BLaER1 treated with 17β-estradiol and CSF1 and Interleukin-3, amounts not matched to agents 10 nM and 100 nM (cell line): ENCODE results near the gene DOCK8.

Experiments
- H3K27ac ChIP-seq, 11 experiments: shearing (Covaris generic); formaldehyde crosslinking; 2 replicates each; pipeline ENCODE4 v1.8.1; 2022
- H3K27me3 ChIP-seq, 11 experiments: shearing (Covaris generic); formaldehyde crosslinking; 2 replicates each; pipeline ENCODE4 v1.8.1; 2022
- H3K36me3 ChIP-seq, 11 experiments: shearing (Covaris generic); formaldehyde crosslinking; 2 replicates each; pipeline ENCODE4 v1.8.1; 2022
- H3K4me1 ChIP-seq, 10 experiments: shearing (Covaris generic); formaldehyde crosslinking; 2 replicates each; pipeline ENCODE4 v1.8.1; 2022
- H3K4me2 ChIP-seq, 11 experiments: shearing (Covaris generic); formaldehyde crosslinking; 2 replicates each; pipeline ENCODE4 v1.8.1; 2022
- H3K4me3 ChIP-seq, 10 experiments: shearing (Covaris generic); formaldehyde crosslinking; 2 replicates each; pipeline ENCODE4 v1.8.1; 2022
- H3K9ac ChIP-seq, 11 experiments: shearing (Covaris generic); formaldehyde crosslinking; 2 replicates each; pipeline ENCODE4 v1.8.1; 2022
- H3K9me3 ChIP-seq, 11 experiments: shearing (Covaris generic); formaldehyde crosslinking; replicated peaks in 1 of 11; 2 replicates each; pipeline ENCODE4 v1.8.1; 2022
- H4K20me1 ChIP-seq, 11 experiments: shearing (Covaris generic); formaldehyde crosslinking; 2 replicates each; pipeline ENCODE4 v1.8.1; 2022
- Cebpa-rat ChIP-seq, 11 experiments: shearing (Covaris generic); IDR thresholded peaks; 2 replicates each; pipeline ENCODE4 v1.8.1; 2022

The DOCK8 gene

GRCh38 chr9:437066-437465 is 222.4 kb downstream of the DOCK8 start:
- H3K9ac ChIP-seq, result no peak overlapping the region
- H4K20me1 ChIP-seq, result peaks cover 0 to 3% (median 0%) of the 10 kb centered on the region in 11 experiments; a peak in 2 of 22 replicates
- H3K27me3 ChIP-seq, result no peaks in the 10 kb centered on the region
- H3K4me2 ChIP-seq, result no peak overlapping the region
- no peaks in the 10 kb centered on the region for H3K9me3 ChIP-seq
- H3K36me3 ChIP-seq, result peaks cover 7 to 99% (median 77%) of the 10 kb centered on the region in 11 experiments; a peak in 20 of 22 replicates
- no peak for TF ChIP-seq Cebpa-rat (IDR thresholded peaks at IDR 0.05)
- no peak overlapping the region for H3K27ac ChIP-seq
- H3K4me3 ChIP-seq, result no peak overlapping the region
- H3K4me1 ChIP-seq, result no peaks in the 10 kb centered on the region

GRCh38 chr9:437574-438001 is 222.9 kb downstream of the DOCK8 start:
- no peak overlapping the region for H3K27ac ChIP-seq
- peaks cover 7 to 99% (median 77%) of the 10 kb centered on the region in 11 experiments; a peak in 20 of 22 replicates for H3K36me3 ChIP-seq
- H4K20me1 ChIP-seq, result peaks cover 0 to 3% (median 0%) of the 10 kb centered on the region in 11 experiments; a peak in 2 of 22 replicates

GRCh38 chr9:438066-438465 is 223.4 kb downstream of the DOCK8 start:
- H3K4me3 ChIP-seq, result no peak overlapping the region
- no peaks in the 10 kb centered on the region for H3K27me3 ChIP-seq
- H3K9ac ChIP-seq, result no peak overlapping the region
- no peak for TF ChIP-seq Cebpa-rat (IDR thresholded peaks at IDR 0.05)
- H3K4me1 ChIP-seq, result no peaks in the 10 kb centered on the region
- H4K20me1 ChIP-seq, result peaks cover 0 to 3% (median 0%) of the 10 kb centered on the region in 11 experiments; a peak in 2 of 22 replicates
- peaks cover 7 to 99% (median 77%) of the 10 kb centered on the region in 11 experiments; a peak in 20 of 22 replicates for H3K36me3 ChIP-seq
- H3K4me2 ChIP-seq, result no peak overlapping the region
- no peaks in the 10 kb centered on the region for H3K9me3 ChIP-seq
- no peak overlapping the region for H3K27ac ChIP-seq

More at GRCh38 chr9:437574-438001, 222.9 kb downstream of the DOCK8 start:
- TF ChIP-seq Cebpa-rat (IDR thresholded peaks at IDR 0.05), result no peak
- Histone ChIP-seq H3K4me1 (no peaks in the 10 kb centered on the region), H3K4me2 (no peak overlapping the region), H3K9ac (no peak overlapping the region), H3K27me3 (no peaks in the 10 kb centered on the region), H3K4me3 (no peak overlapping the region), H3K9me3 (no peaks in the 10 kb centered on the region)

- Histone ChIP-seq H3K9me3 (no peaks in the 10 kb centered on the region), H3K4me2 (no peak overlapping the region), H3K9ac (no peak overlapping the region), H4K20me1 (peaks cover 0 to 3% (median 0%) of the 10 kb centered on the region in 11 experiments; a peak in 2 of 22 replicates), H3K36me3 (peaks cover 13 to 99% (median 78%) of the 10 kb centered on the region in 11 experiments; a peak in 21 of 22 replicates), H3K4me1 (no peaks in the 10 kb centered on the region), H3K27me3 (no peaks in the 10 kb centered on the region), H3K27ac (no peak overlapping the region), H3K4me3 (no peak overlapping the region)
- TF ChIP-seq Cebpa-rat (IDR thresholded peaks at IDR 0.05), result no peak
Measured at GRCh38 chr9:438961-439768, 224.5 kb downstream of the DOCK8 start.

- peaks cover 6 to 99% (median 78%) of the 10 kb centered on the region in 11 experiments; a peak in 21 of 22 replicates for H3K36me3 ChIP-seq
- H3K4me2 ChIP-seq, result no peak overlapping the region
- TF ChIP-seq Cebpa-rat (IDR thresholded peaks at IDR 0.05), result no peak
- H3K27ac ChIP-seq, result no peak overlapping the region
- H4K20me1 ChIP-seq, result peaks cover 0 to 3% (median 0%) of the 10 kb centered on the region in 11 experiments; a peak in 2 of 22 replicates
- no peak overlapping the region for H3K4me3 ChIP-seq
- H3K9ac ChIP-seq, result no peak overlapping the region
- H3K4me1 ChIP-seq, result no peaks in the 10 kb centered on the region
- H3K27me3 ChIP-seq, result no peaks in the 10 kb centered on the region
- H3K9me3 ChIP-seq, result no peaks in the 10 kb centered on the region
Measured at GRCh38 chr9:441126-441525, 226.5 kb downstream of the DOCK8 start.

- peaks cover 3 to 99% (median 72%) of the 10 kb centered on the region in 11 experiments; a peak in 21 of 22 replicates for H3K36me3 ChIP-seq
- H4K20me1 ChIP-seq, result no peaks in the 10 kb centered on the region; a peak in 1 of 22 replicates
- TF ChIP-seq Cebpa-rat (IDR thresholded peaks at IDR 0.05), result no peak
- H3K4me2 ChIP-seq, result no peak overlapping the region
- H3K27me3 ChIP-seq, result no peaks in the 10 kb centered on the region
- no peak overlapping the region for H3K27ac ChIP-seq
- no peaks in the 10 kb centered on the region for H3K9me3 ChIP-seq
- no peak overlapping the region for H3K9ac ChIP-seq
- H3K4me1 ChIP-seq, result peaks cover 0 to 13% (median 0%) of the 10 kb centered on the region in 10 experiments; a peak in 5 of 20 replicates
- no peak overlapping the region for H3K4me3 ChIP-seq
Measured at GRCh38 chr9:444528-444927, 229.9 kb downstream of the DOCK8 start.

GRCh38 chr9:445033-445432 is 230.4 kb downstream of the DOCK8 start:
- Histone ChIP-seq H3K27ac (no peak overlapping the region), H3K27me3 (no peaks in the 10 kb centered on the region), H3K9ac (no peak overlapping the region), H3K36me3 (peaks cover 4 to 99% (median 72%) of the 10 kb centered on the region in 11 experiments; a peak in 21 of 22 replicates), H3K4me1 (peaks cover 0 to 13% (median 0%) of the 10 kb centered on the region in 10 experiments; a peak in 5 of 20 replicates), H3K4me2 (no peak overlapping the region), H3K9me3 (no peaks in the 10 kb centered on the region), H4K20me1 (no peaks in the 10 kb centered on the region; a peak in 1 of 22 replicates), H3K4me3 (no peak overlapping the region)
- no peak for TF ChIP-seq Cebpa-rat (IDR thresholded peaks at IDR 0.05)

GRCh38 chr9:446074-446699 is 231.5 kb downstream of the DOCK8 start:
- Histone ChIP-seq H3K27ac (no peak overlapping the region), H3K4me1 (peaks cover 0 to 13% (median 0%) of the 10 kb centered on the region in 10 experiments; a peak in 5 of 20 replicates), H4K20me1 (no peaks in the 10 kb centered on the region; a peak in 1 of 22 replicates), H3K4me2 (no peak overlapping the region), H3K4me3 (no peak overlapping the region), H3K9ac (no peak overlapping the region), H3K36me3 (peaks cover 4 to 99% (median 76%) of the 10 kb centered on the region in 11 experiments; a peak in 21 of 22 replicates), H3K27me3 (no peaks in the 10 kb centered on the region), H3K9me3 (no peaks in the 10 kb centered on the region)
- TF ChIP-seq Cebpa-rat (IDR thresholded peaks at IDR 0.05), result no peak
